SH-SY5Y (cell line): Measurements from ENCODE around the gene SERPINB12.

Experiments used
- GATA2 ChIP-seq: IDR thresholded peaks from 2 replicates; pipeline ENCODE4 v1.6.1; 2011; ENCODE audit warnings: mild to moderate bottlenecking, low read depth, low read length
- GATA3 ChIP-seq: IDR thresholded peaks from 2 replicates; pipeline ENCODE4 v1.6.1; 2011; ENCODE audit warnings: low read depth, mild to moderate bottlenecking, low read length, moderate library complexity

DNA sequence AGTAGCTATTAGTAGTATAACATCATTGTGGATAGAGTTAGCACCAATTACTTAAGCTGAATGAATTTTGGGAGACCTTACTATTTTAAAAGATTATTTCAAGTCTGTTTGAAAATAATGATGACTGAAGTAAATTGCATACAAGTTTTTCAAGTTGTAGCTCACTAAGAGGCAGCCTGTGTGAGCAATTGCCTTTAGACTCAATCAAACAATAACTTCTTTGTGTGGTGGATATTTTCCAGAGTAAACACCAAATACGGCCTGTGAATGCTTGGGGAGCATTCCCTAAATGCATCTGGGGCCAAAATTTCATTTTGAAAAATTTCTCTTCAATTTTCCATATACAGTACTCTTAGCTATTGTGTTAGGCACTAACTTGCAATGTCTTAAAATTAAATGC is 7.9 kb downstream of the SERPINB12 start:
- TF ChIP-seq GATA3, result no peak
- TF ChIP-seq GATA2, result no peak
